ENCODE data around the gene ZNF451.
A peak's percentile ranks its signal among the peaks of the same experiment; 100 is the strongest.
"Not testable (repeated sequence)": the region's sequence is repeated elsewhere in the genome, so short reads cannot be mapped to it uniquely, and the experiment has no call there.

The ZNF451 gene

GRCh38 chr6:57087916-57088315 is 2.1 kb upstream of the ZNF451 start:
- H3K27ac ChIP-seq, result no peak overlapping the region
- no peak overlapping the region for H3K4me3 ChIP-seq (IDR thresholded peaks at IDR 0.05; ENCODE audit: insufficient read depth, low read depth, low read length)
- H3K4me2 ChIP-seq, result no peak overlapping the region
- H3K36me3 ChIP-seq (ENCODE audit: insufficient read depth), result no peaks in the 10 kb centered on the region
- H3K27me3 ChIP-seq (ENCODE audit: insufficient read depth, low read depth), result no peaks in the 10 kb centered on the region
- H2AFZ ChIP-seq (ENCODE audit: low read depth), result no peak overlapping the region
- H4K20me1 ChIP-seq (ENCODE audit: insufficient read depth), result peaks cover 5% of the 10 kb centered on the region; the same call in 1 of the 2 replicates
- TF ChIP-seq, protein P1, sequence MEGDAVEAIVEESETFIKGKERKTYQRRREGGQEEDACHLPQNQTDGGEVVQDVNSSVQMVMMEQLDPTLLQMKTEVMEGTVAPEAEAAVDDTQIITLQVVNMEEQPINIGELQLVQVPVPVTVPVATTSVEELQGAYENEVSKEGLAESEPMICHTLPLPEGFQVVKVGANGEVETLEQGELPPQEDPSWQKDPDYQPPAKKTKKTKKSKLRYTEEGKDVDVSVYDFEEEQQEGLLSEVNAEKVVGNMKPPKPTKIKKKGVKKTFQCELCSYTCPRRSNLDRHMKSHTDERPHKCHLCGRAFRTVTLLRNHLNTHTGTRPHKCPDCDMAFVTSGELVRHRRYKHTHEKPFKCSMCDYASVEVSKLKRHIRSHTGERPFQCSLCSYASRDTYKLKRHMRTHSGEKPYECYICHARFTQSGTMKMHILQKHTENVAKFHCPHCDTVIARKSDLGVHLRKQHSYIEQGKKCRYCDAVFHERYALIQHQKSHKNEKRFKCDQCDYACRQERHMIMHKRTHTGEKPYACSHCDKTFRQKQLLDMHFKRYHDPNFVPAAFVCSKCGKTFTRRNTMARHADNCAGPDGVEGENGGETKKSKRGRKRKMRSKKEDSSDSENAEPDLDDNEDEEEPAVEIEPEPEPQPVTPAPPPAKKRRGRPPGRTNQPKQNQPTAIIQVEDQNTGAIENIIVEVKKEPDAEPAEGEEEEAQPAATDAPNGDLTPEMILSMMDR (conservative IDR thresholded peaks at IDR 0.05; ENCODE audit: low read depth, low read length), result no peak
- no peak overlapping the region for H3K9ac ChIP-seq
- H3K79me2 ChIP-seq (ENCODE audit: insufficient read depth, low read depth), result peaks cover 17% of the 10 kb centered on the region
- H3K4me1 ChIP-seq (ENCODE audit: low read depth, poor library complexity, severe bottlenecking), result peaks cover 22% of the 10 kb centered on the region

DNA sequence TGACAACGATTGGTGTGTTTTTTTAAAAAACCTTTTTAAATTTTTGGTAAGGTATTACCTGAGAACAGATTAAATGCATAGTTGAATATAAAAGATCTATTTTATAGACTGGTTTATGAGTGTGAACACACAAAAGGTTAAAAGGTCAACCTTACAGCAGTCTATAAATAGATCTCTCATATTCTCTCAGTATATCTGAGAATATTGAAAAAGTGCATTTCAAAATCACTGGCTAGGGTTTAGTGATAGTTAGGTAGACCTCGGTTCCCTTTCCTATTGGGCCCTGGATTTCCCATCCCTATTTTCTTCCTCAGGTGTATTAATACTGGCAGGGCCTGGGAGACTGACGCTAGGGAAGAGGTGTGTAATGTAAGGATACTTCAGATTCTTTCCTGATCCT is 723 bp upstream of the ZNF451 start:
- peak overlapping the region; percentile 55 for H3K4me2 ChIP-seq
- H3K27ac ChIP-seq, result peak overlapping the region; percentile 61; the same call in 1 of the 2 replicates
- no peaks in the 10 kb centered on the region for H3K36me3 ChIP-seq (ENCODE audit: insufficient read depth)
- peaks cover 10% of the 10 kb centered on the region; the same call in 1 of the 2 replicates for H4K20me1 ChIP-seq (ENCODE audit: insufficient read depth)
- peak overlapping the region; percentile 56; the same call in 1 of the 2 replicates for H3K9ac ChIP-seq
- no peaks in the 10 kb centered on the region for H3K27me3 ChIP-seq (ENCODE audit: insufficient read depth, low read depth)
- no peak overlapping the region for H3K4me3 ChIP-seq (IDR thresholded peaks at IDR 0.05; ENCODE audit: insufficient read depth, low read depth, low read length)
- H2AFZ ChIP-seq (ENCODE audit: low read depth), result peak overlapping the region; percentile 27
- TF ChIP-seq, protein P1 (conservative IDR thresholded peaks at IDR 0.05; ENCODE audit: low read depth, low read length), result no peak
- peaks cover 30% of the 10 kb centered on the region for H3K79me2 ChIP-seq (ENCODE audit: insufficient read depth, low read depth)
- peaks cover 34% of the 10 kb centered on the region for H3K4me1 ChIP-seq (ENCODE audit: low read depth, poor library complexity, severe bottlenecking)

DNA sequence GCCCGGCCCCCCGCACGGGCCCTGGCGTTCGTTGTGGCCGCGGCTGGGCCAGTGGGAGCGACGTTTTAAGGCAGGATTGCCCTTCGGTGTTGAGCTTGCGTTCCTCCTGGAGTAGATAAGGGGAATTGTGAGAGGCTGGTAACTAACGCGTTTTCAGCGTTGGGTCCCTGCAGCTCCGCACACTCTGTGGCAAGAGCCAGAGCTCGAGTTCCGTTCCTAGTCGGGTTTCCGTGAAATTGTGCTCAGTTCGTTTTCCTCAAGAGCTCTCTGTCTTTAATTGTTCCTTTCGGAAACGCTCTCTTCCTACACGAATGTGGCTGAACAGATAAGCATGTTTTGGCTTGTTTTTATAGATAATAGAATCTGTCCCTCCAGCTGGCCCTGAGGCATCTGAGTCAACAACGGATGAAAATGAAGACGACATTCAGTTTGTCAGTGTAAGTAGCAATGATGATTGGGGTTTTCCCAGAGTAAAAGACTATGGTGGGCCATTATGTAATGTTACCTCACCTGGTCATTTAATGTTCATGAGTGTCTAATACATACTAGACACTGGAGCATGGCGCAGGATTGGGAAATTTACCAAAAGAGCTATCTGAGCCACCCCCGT is 575 bp downstream of the ZNF451 start:
- H3K36me3 ChIP-seq (ENCODE audit: insufficient read depth); H2AFZ ChIP-seq (ENCODE audit: low read depth); H3K27ac ChIP-seq; H3K4me3 ChIP-seq (IDR thresholded peaks at IDR 0.05; ENCODE audit: insufficient read depth, low read depth, low read length); H3K9ac ChIP-seq; H3K27me3 ChIP-seq (ENCODE audit: insufficient read depth, low read depth); H3K4me2 ChIP-seq: not testable (repeated sequence)
- peaks cover 10% of the 10 kb centered on the region; the same call in 1 of the 2 replicates for H4K20me1 ChIP-seq (ENCODE audit: insufficient read depth)
- H3K79me2 ChIP-seq (ENCODE audit: insufficient read depth, low read depth), result peaks cover 43% of the 10 kb centered on the region
- peaks cover 34% of the 10 kb centered on the region for H3K4me1 ChIP-seq (ENCODE audit: low read depth, poor library complexity, severe bottlenecking)

GRCh38 chr6:57091375-57091774 is 1.4 kb downstream of the ZNF451 start:
- H3K9ac ChIP-seq; H3K27ac ChIP-seq; H2AFZ ChIP-seq (ENCODE audit: low read depth); H3K4me3 ChIP-seq (IDR thresholded peaks at IDR 0.05; ENCODE audit: insufficient read depth, low read depth, low read length); H3K36me3 ChIP-seq (ENCODE audit: insufficient read depth); H3K27me3 ChIP-seq (ENCODE audit: insufficient read depth, low read depth): not testable (repeated sequence)
- peak overlapping the region; percentile 72 for H3K4me2 ChIP-seq
- peaks cover 48% of the 10 kb centered on the region for H3K79me2 ChIP-seq (ENCODE audit: insufficient read depth, low read depth)
- H4K20me1 ChIP-seq (ENCODE audit: insufficient read depth), result peaks cover 10% of the 10 kb centered on the region; the same call in 1 of the 2 replicates
- peaks cover 34% of the 10 kb centered on the region for H3K4me1 ChIP-seq (ENCODE audit: low read depth, poor library complexity, severe bottlenecking)

GRCh38 chr6:57094689-57095088 is 4.7 kb downstream of the ZNF451 start:
- Histone ChIP-seq H3K27ac (no peak overlapping the region), H3K9ac (no peak overlapping the region), H3K36me3 (ENCODE audit: insufficient read depth) (peaks cover 4% of the 10 kb centered on the region; the same call in 1 of the 2 replicates), H4K20me1 (ENCODE audit: insufficient read depth) (peaks cover 10% of the 10 kb centered on the region), H3K4me2 (no peak overlapping the region), H3K27me3 (ENCODE audit: insufficient read depth, low read depth) (no peaks in the 10 kb centered on the region), H3K79me2 (ENCODE audit: insufficient read depth, low read depth) (peaks cover 66% of the 10 kb centered on the region), H2AFZ (ENCODE audit: low read depth) (no peak overlapping the region), H3K4me1 (ENCODE audit: low read depth, poor library complexity, severe bottlenecking) (peaks cover 33% of the 10 kb centered on the region), H3K4me3 (IDR thresholded peaks at IDR 0.05; ENCODE audit: insufficient read depth, low read depth, low read length) (no peak overlapping the region)
- TF ChIP-seq, protein P1 (conservative IDR thresholded peaks at IDR 0.05; ENCODE audit: low read depth, low read length), result no peak
